CD1c-positive myeloid dendritic cell (primary cell): ENCODE results near the gene CNTNAP5.
A peak's percentile ranks its signal among the peaks of the same experiment; 100 is the strongest.

ENCODE experiments used
- DNase-seq: peaks from one replicate; pipeline ENCODE4 v3.0.0-alpha.2; 2016; ENCODE audit errors: extremely low spot score

Gene CNTNAP5

DNA sequence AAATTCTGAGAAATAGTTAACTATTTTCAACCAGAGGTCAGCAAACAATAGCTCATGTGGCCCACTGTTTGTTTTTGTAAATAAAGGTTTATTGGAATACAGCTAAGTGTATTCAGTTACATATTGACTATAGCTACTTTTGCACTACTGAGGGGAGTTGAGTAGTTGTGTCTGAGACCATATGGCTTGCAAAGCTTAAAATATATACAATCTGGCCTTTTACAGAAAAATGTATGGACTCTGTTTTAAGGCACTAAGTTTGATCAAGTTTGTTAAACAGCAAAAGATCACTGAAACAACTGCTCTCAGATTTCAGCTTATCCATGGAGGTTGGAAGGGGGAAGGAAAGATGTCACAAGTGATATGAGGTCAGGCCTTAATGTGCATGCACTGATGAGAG lies 667.1 kb downstream of the CNTNAP5 start:
- no peak for DNase-seq

DNA sequence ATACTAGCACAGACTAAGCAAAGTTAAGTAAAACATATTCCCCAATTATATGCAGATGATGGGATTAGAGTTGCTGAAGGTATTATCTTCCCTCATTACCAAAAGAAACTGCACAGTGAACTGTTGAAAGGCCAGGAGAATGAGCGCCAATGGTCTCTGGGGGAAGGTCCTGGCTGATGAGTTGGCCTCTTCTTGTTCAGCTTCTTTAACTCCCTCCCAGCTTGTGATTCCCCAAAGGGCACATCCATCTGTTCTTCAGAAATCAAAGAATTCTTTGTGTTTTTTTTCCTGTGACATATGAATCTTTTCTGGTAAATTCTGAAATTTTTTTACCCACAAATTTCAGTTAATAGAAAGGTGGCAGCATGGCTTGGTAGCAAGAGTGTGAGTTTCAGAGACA lies 667.6 kb downstream of the CNTNAP5 start:
- no peak for DNase-seq

DNA sequence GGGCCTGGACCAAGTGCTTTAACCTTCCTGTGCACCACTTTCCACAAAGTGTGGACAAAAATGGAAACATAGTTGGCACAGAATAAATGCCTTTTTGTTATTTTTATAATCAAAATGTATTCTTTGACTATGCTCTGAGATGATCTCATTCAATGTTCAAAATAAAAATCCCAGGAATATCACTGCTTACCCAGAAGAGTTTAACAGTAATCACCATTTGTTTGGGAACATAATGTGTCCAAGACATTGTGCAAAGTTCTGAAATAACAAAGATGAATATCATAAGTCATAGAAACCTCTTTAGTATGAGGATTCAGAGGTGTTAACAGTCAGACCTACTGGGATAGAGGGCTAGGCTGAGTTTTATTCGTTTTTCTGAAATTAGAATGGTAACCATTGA lies 668.1 kb downstream of the CNTNAP5 start:
- no peak for DNase-seq

DNA sequence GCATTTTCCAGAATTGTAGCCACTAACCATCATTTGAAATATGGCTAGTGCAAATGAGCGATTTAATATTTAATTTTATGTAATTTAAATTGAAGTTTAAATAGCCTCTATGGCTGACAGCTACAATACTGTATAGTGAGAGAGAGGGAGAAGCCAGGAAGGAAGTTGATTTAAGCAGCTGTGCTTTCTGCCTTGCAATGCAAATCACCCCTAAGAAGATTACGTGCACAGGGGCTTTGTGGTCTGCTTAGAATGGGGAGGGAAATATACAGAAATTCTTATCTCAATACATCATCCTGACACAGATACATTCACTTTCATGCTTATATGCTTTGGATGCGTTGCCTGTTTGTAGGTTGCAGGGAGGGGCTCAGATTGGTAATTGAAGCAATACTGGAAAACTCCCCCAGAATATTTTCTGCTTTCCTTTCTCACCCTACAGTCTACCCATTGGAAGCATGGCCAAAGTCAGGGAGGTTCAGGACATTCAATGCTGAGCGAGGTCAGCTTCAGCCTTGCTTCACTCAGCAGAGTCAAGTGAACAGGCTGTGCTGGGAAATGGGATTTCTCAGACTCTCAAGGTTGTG lies 674.0 kb downstream of the CNTNAP5 start:
- DNase-seq: no peak

DNA sequence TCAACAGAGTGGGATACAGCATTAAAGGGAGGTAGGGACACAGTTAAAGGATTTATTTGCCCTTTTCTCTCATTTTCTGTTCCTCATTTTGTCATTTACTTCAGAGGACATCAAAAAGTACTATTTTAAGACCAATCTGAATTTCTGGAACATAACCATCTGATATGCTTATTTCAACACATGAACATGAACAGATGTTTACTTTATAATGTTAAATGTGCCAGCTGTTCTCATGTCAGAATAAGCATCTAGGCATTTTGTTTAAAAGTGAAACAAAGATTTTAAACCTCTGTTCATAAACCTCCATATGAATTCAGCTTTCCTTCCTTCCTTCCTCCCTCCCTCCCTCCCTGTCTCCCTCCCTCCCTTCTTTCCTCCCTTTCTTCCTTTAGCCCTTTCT lies 677.7 kb downstream of the CNTNAP5 start:
- DNase-seq: no peak

DNA sequence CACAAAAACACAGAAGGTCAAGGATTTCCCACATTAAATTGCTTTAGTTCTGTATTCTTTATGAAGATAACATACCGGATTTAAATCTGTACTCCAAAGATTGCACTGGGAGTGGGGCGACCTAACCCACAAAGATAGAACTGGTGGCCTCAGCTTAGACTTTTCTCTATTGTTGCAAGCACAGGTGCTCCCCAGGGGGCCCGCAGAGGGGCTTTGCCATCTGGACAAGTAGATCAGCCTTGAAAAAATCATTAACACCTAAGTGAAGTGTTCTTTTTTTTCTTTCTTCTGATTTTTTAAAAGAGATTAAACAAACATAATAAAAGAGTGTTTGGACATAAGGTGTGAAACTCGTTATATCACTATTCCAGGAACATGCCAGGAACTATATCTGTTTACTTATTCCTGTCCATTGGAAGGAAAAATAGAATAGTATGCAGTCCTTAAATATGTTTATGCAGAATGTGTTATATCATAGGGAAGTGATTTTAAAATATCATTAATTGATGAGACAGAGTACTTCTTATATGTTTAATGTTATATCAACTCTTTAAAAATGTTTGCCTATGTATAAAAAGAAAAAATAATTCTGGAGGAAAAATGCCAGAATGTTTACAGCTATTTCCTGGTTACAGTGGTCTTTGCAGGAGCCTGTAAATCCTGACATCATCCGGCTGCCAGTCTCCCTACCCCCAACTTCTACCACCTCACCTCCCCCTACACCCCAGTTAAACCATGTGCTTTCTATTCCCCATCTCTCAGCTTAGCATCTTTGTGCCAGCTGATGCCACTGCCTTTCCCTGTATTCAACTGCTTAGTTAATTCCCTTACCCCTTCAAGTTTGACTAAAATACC lies 679.2 kb downstream of the CNTNAP5 start:
- no peak for DNase-seq

DNA sequence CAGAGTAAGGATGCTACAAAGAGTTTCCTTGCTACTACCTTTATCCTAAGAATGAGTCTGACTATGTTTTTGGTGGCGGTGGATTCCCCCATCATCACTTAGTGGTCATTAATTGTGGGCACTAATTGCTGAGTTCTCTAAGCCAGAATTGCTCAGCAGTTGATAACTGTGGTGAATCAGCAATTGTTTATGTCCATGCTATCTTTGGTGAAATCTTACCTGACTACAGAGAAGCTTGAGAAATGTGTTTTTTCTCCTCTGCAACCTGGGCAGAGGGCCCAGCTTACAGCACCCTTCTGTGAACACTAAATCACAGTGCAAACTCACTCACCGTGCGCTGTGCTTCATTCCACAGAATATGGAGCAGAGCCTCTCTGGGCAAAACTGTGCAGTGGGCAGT lies 683.6 kb downstream of the CNTNAP5 start:
- no peak for DNase-seq

DNA sequence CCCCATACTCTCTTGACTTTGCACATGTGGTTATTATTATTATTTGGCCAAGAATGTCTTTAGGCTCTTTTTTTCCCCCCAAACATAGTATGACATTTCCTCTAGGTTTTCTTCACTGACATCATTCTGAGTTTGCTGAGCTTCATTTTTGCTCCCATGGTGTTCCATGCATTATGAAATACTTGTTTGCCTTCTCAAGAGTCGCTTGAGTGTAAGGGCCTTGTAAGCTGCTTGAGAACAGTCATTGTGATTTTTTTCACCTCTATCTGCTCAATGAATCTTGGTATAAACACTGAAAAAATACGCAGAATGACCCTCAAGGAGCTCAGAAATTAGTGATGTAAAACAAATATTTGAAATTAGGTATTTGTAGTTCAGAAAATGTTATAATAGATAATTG lies 688.9 kb downstream of the CNTNAP5 start:
- no peak for DNase-seq

DNA sequence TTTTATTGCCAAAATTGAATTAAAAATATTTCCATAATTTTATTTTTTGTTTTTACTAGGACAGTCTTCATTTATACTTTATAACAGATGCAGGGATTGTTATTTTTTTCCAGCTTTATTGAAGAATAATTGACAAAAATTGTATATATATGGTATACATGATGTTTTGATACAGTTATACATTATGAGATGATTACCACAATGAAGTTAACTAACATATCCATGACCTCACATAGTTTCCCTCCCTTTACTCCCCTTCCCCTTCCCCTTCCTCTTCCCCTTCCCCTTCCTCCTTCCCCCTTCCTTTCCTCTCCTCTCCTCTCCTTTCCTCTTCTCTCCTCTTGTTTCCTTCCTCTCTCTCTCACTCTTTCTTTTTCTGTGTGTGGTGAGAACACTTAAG lies 700.1 kb downstream of the CNTNAP5 start:
- no peak for DNase-seq

DNA sequence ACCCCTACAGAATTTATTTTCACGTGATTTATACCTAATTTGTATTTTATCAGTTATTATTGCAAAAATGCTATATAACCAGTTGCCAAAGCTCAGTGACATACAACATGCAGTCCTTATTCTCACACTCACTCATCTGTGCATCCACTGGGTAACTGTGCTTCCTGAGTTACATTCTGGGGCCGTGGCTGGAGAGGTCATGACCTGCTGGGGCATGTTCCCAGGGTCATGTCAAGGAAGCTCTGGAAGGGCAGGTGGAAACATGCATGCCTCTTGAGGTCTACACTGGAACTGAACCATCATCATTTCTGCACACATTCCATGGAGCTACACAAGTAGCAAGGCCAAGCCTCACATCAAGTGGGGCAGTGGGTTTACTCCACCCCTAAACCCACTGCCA lies 715.5 kb downstream of the CNTNAP5 start:
- no peak for DNase-seq

DNA sequence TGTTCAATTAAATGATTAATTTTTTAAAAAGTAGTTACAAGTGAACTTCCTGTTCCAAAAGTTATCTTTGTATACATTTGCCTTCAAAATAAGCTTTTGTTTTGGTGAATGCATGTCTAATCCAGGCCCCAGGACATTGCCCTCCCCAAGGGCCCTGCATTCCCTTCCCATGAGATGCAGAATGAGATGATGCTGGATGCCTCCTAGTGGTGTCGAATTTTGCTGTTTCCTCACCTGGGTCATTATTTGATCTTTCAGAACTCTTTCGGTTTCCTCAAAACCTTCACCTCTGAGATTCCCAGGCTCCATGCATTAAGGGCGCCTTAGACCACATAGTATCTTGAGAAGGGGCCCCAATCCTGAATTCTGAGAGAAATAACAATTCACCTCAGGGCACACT lies 728.8 kb downstream of the CNTNAP5 start:
- DNase-seq: no peak

DNA sequence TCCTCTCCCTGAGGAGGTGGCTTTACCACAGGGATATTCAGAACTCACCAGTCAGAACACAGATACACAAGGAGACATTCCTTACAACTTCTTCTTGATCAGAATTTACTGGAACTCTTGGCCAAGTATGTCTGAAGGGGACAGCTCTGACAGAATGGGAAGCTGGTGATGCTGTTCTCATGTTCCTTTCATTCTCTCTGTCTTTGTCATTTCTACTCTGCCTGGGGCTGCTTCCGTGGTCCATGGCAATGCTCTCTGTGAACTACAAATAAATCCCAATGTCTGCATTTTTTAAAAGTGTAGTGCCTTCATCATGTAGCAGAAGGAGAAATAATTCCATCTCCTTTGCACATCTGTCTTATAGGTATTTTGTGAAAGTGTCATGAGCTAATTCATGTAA lies 730.3 kb downstream of the CNTNAP5 start:
- DNase-seq: no peak

DNA sequence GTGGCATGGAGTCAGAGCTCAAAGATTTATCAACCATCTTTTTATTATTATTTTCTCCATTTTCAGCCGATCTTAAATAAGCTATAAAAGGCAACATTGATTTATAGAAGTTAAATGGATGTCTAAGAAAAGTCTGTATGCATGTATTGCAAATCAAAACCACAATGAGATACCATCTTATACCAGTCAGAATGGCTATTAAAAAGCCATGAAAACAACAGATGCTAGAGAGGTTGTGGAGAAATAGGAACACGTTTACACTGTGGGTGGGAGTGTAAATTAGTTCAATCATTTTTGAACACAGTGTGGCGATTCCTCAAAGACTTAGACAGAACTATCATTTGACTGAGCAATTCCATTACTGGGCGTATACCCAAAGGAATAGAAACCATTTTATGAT lies 731.0 kb downstream of the CNTNAP5 start:
- no peak for DNase-seq

DNA sequence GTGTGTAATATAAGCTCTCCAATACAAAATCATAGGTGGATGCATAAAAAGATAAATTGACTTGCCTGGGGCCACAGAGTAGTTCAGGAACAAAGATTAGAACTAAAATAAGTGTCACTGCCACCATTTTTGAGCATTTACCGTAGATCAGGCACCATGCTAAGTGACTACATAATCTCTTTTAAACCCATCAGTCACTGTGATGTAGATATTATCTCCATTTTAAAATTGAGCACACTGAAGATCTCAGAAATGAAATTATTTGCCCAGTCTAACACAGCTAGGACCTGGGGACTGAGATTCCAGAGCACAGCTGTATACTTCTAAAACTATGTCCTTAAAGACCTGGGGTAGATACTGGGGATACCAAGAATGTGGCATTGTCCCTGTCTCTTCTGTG lies 737.3 kb downstream of the CNTNAP5 start:
- DNase-seq: no peak

DNA sequence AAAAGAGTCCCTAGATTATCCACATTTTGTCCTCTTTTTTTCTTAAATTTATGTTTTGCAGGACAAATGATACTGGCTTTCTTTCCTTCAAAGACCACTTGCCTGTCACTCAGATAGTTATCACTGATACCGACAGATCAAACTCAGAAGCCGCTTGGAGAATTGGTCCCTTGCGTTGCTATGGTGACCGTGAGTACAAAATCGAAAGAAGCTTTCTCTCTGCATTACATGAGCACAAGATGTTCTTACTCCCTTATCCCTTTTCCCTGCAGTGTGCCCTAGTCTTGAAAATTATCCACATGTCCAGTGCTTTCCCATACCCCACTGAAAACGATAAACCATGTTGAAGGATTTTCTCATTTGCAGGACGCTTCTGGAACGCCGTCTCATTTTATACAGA lies 738.5 kb downstream of the CNTNAP5 start:
- no peak for DNase-seq

DNA sequence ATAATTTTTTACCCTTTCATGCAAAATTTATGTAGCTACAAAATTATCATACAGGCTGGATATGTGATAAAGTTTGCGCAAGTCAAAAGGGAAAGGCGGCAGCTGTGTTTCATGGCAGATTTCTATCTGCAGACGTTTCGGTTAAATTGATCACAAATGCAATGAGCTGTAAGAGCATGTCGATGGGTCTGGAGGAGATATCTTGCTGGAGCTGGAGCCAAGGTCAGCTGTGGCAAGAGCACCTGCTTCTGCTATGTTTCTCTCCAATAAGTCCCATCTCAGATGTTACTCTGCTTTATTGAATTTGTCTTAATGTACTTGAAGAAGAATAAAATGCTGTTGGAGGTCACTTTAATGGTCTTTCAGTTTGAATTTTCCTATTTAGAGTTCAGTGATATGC lies 749.7 kb downstream of the CNTNAP5 start:
- DNase-seq: no peak

DNA sequence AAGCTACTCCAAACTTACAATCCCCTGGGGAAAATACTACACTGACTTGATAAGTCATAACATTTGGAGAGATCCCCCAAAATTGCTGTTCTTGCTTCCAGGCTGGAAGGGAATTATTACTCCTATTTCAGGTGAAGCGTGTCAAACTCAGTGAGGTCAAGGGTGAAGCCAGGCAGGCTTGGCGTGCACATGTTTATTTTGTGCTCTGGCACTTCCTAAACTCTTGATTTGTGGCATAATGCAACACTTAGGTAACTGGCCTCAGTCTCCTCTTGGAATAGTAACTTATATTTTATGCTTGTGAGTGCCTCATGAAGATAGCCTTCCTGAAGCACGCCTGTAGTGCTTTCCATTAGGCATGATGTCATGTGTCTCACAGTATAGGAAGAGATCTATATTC lies 751.2 kb downstream of the CNTNAP5 start:
- no peak for DNase-seq

DNA sequence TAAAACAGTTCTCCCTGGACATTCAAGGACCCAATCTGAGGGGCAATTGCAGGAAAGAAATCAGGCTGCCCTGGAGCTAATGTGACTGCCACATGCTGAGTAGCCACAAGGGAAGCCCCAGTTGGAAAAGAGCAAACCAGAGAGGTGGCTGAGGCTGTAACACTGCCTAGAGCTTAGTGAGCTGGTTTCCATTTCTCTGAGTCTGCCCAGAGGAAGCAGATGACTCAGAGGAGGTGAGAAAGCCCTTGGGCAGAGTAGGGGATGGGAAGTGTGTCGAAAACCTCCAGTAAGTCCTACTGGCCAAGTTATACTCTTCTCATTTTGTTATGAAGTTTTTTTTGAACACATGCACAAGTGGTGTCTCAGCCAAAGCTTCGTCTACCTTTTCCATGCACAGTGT lies 753.0 kb downstream of the CNTNAP5 start:
- DNase-seq: no peak

DNA sequence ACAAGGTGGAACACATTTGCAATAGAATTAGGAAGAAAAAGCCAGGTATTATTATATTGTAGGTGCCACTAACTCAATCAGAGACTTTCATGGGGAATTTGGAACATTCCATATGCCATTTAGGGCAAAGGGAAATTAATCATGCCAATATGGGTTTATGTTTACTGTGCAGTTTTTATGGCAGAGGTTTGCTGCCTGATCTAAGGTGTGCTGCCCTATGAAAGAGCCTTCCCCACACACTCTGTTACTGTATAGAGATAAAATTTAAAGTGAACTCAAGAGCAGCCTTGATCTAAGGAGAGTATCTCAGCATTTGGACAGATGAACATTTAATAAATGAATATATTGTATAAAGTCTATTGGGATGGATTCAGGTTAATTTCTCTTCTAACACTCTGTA lies 771.6 kb downstream of the CNTNAP5 start:
- DNase-seq: no peak

DNA sequence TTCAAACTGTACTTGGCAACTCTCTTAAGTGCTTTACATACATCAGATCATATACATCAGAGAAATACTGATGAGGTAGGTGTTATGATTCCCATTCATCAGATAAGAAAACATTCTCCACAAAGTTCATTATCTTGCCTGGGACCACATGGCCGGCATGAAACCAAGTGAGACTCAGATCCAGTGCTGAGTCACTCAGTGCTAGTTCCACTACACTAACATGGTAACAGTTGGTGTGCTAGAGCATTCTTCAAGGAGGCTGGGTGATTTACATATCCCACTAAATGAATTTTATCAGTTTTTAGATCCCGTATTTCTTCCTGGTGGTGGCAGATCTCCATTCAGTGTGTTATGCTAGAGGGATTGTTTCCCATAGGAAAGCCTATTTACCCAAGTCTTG lies 772.0 kb downstream of the CNTNAP5 start:
- DNase-seq: no peak

DNA sequence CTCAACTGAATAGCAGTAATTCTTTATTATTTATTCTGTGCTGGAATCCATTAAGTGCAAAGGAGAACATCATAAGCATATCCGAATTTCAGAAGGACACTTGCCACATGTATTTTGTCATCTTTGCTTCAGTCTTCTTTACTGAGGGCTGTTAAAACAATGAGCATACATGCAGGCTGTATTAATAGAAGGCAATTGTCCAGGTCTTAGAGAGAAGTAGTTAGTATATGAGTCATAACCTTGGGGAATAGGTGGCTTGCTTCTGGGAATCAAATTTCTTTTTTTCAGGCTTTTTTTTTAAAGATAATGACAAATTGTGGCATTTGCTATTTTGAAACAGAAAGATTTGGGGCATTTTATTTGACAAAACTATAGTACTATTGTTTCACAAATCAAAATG lies 773.5 kb downstream of the CNTNAP5 start:
- no peak for DNase-seq

DNA sequence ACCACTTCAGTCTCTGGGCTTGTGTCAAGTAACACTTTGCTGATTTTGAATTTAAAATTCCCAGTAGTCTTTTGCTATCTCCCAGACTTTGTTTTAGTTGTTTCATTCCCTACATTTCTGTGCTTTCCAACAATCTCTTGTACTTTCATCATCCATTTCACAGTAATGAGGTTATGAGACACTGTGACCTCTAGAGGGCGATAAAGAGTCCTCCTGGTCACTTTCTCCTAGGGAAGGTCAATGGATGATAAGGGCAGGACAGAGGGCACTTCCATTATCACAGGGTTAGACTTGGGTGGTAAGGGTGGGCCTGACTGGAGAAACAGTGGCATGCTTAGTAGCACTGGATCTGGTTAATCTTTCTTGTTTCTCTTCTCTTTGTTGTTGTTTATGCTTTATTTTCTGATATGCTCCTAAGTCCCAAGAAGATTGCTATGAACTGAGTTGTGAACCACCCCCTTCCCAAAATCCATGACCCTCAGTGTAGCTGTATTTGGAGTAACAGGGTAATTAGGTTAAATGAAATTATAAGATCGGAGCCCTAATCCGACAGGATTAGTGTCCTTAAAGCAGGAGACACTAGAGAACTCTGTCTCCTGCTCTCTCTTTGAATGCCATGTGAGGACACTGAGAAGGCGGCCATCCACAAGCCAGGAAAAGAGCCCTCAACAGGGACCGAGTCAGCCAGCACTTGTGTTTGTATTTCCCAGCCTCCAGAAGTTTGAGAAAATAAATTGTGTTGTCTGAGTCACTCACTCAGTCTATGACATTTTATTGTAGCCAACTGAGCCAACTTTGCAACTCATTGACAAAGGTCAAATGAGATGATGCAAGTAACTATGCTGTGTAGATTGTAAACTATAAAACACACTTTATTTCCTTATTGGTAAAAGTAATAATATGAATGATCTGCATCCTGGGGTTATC lies 779.2 kb downstream of the CNTNAP5 start:
- peak; percentile 40 for DNase-seq

DNA sequence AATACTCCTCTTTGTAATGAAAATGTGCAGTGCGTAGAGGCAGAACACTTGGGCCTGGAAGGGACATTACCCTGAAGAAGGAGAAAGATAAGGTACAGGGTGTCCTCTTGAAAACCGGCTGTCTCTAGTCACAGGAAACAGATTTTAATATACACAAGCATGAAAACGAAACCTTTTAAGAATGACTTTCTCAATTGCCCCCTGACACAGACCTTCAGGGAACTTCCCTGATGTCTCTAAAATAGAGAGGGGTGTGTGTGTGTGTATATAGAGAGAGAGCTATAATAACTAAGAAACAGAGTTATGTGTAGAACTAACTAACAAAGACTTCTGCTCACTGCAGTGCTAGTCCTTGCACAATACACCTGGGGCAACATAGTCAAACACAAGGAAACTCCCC lies 780.0 kb downstream of the CNTNAP5 start:
- DNase-seq: no peak
